HG02884 (cell line): ENCODE data around the gene ZNF777.
A peak's percentile ranks its signal among the peaks of the same experiment; 100 is the strongest.

ENCODE experiments used
- ATAC-seq: cut with Tn5 transposase; IDR thresholded peaks from one replicate; pipeline ENCODE4 v1.9.1; 2021; ENCODE audit warnings: mild to moderate bottlenecking, moderate library complexity; ENCODE audit not compliant: unreplicated experiment

The ZNF777 gene

GRCh38 chr7:149477494-149478443 lies 16.9 kb upstream of the ZNF777 start:
- ATAC-seq: no peak

- no peak for ATAC-seq
Measured at GRCh38 chr7:149476791-149477190, 15.9 kb upstream of the ZNF777 start.

GRCh38 chr7:149475121-149476045 lies 14.5 kb upstream of the ZNF777 start:
- no peak for ATAC-seq

- no peak for ATAC-seq
Measured at GRCh38 chr7:149474309-149475120, 13.7 kb upstream of the ZNF777 start.

GRCh38 chr7:149473251-149473650 lies 12.4 kb upstream of the ZNF777 start:
- ATAC-seq: no peak

- no peak for ATAC-seq
Measured at GRCh38 chr7:149471289-149471953, 10.6 kb upstream of the ZNF777 start.

- no peak for ATAC-seq
Measured at GRCh38 chr7:149469806-149470205, 8.9 kb upstream of the ZNF777 start.

- no peak for ATAC-seq
Measured at GRCh38 chr7:149468208-149468607, 7.3 kb upstream of the ZNF777 start.

- no peak for ATAC-seq
Measured at GRCh38 chr7:149467321-149467859, 6.5 kb upstream of the ZNF777 start.

GRCh38 chr7:149466364-149466763 lies 5.5 kb upstream of the ZNF777 start:
- ATAC-seq: no peak

GRCh38 chr7:149463500-149464161 lies 2.8 kb upstream of the ZNF777 start:
- ATAC-seq: no peak

- ATAC-seq: no peak
Measured at GRCh38 chr7:149462101-149462520, 1.2 kb upstream of the ZNF777 start.

- peak; percentile 31 for ATAC-seq
Measured at GRCh38 chr7:149459540-149460452, 1.1 kb downstream of the ZNF777 start.

- no peak for ATAC-seq
Measured at GRCh38 chr7:149459201-149459539, 1.7 kb downstream of the ZNF777 start.

- ATAC-seq: no peak
Measured at GRCh38 chr7:149458235-149458634, 2.6 kb downstream of the ZNF777 start.

- no peak for ATAC-seq
Measured at GRCh38 chr7:149457766-149458165, 3.1 kb downstream of the ZNF777 start.

GRCh38 chr7:149456506-149457421 lies 4.1 kb downstream of the ZNF777 start:
- ATAC-seq: no peak
